Lung (tissue), 12 donors: Measurements from ENCODE around the gene ATP9A. TPM values are rescaled to one million over a fixed set of nuclear protein-coding genes. Genes with fewer than 3 reads are reported as not detected.

ENCODE experiments used
- ATAC-seq: fragments of 200-7000 bp; cut with Tn5 transposase; one replicate; pipeline ENCODE4 v1.9.1; 2020; ENCODE audit warnings: moderate number of reproducible peaks; ENCODE audit not compliant: insufficient read depth, low FRiP score
- DNase-seq, 3 donors: peaks; one replicate each; pipeline ENCODE4 v3.0.0-alpha.2; 2013 to 2017
- H3K27ac ChIP-seq, 2 donors: one replicate each; pipeline ENCODE4 v1.5.1; 2013; ENCODE audit warnings: mild to moderate bottlenecking in 2 of 2, moderate library complexity in 2 of 2, control low read depth in 1 of 2, inconsistent platforms in 1 of 2, low read depth in 1 of 2, low read length in 1 of 2
- H3K27me3 ChIP-seq, 3 donors: one replicate each; pipeline ENCODE4 v1.5.1; 2013; ENCODE audit warnings: low read length in 2 of 3; ENCODE audit not compliant: control insufficient read depth in 3 of 3, insufficient read depth in 3 of 3
- H3K36me3 ChIP-seq, 4 donors: one replicate each; pipeline ENCODE4 v1.5.1; 2013; ENCODE audit warnings: low read length in 4 of 4, mild to moderate bottlenecking in 1 of 4, moderate library complexity in 1 of 4; ENCODE audit not compliant: control insufficient read depth in 4 of 4, insufficient read depth in 4 of 4
- H3K4me1 ChIP-seq, 5 donors: one replicate each; pipeline ENCODE4 v1.5.1; 2013; ENCODE audit warnings: low read length in 5 of 5, mild to moderate bottlenecking in 2 of 5, moderate library complexity in 1 of 5; ENCODE audit not compliant: control insufficient read depth in 5 of 5, insufficient read depth in 5 of 5
- H3K4me3 ChIP-seq: one replicate; pipeline ENCODE4 v1.5.1; 2013; ENCODE audit warnings: mild to moderate bottlenecking, control low read depth, moderate library complexity
- H3K9ac ChIP-seq, 2 donors: one replicate each; pipeline ENCODE4 v1.5.1; 2013; ENCODE audit warnings: low read length in 2 of 2, control low read depth in 1 of 2; ENCODE audit not compliant: insufficient read depth in 1 of 2
- H3K9me3 ChIP-seq, 4 donors: one replicate each; pipeline ENCODE4 v1.5.1; 2013; ENCODE audit warnings: low read length in 3 of 4, mild to moderate bottlenecking in 1 of 4, moderate library complexity in 1 of 4; ENCODE audit not compliant: control insufficient read depth in 4 of 4, insufficient read depth in 3 of 4
- CTCF ChIP-seq: IDR thresholded peaks from 2 replicates; pipeline ENCODE4 v1.5.1; 2012; ENCODE audit warnings: mild to moderate bottlenecking; ENCODE audit errors: control extremely low read depth, extremely low read depth
- WGBS, 2 donors: extraction: QIAGEN DNeasy Blood & Tissue Kit; methylation state at CpG; one replicate each; pipeline ENCODE4 v1.1.7; 2013; 5-methylcytosine and 5-hydroxymethylcytosine counted together
- polyA plus RNA-seq, 2 donors: library from polyadenylated mRNA; stranded (reverse); fragments of 200-250 nt; gene quantifications; one replicate each; pipeline ENCODE4 v1.2.1, GENCODE V29; 2013
- total RNA-seq, 2 donors: library from RNA; depleted of rRNA in 1 of 2; stranded (reverse); fragments of >200 nt in 1 of 2; gene quantifications; one replicate each; pipeline ENCODE4 v1.2.1, GENCODE V29; 2014 to 2021
- donor health status: control.
- donor health status: control.
- donor health status: Bipolar disorder and iron deficiency.
- donor health status: healthy.
- donor health status: DM: yes; HTN: yes; CAD: no.

Gene ATP9A
- total and polyA plus RNA-seq, 4 donors, result 3.3 to 43.6 (median 14.9) TPM

- Histone ChIP-seq H3K36me3 (no peaks in the 10 kb centered on the region), H3K27ac (no peak overlapping the region), H3K4me1 (no peaks in the 10 kb centered on the region), H3K4me3 (no peak overlapping the region), H3K9ac (no peak overlapping the region), H3K27me3 (no peaks in the 10 kb centered on the region), H3K9me3 (no peaks in the 10 kb centered on the region)
- WGBS, 2 donors, result 94 to 95% methylated on average over 4 of the region's 4 CpGs
- DNase-seq (no peak), ATAC-seq (no peak)
- no peak for TF ChIP-seq CTCF
Measured at GRCh38 chr20:51772236-51772635, 4.0 kb upstream of the ATP9A start.

- H3K4me3 ChIP-seq, result no peak overlapping the region
- H3K27ac ChIP-seq, result no peak overlapping the region
- no peaks in the 10 kb centered on the region for H3K36me3 ChIP-seq
- H3K4me1 ChIP-seq, result no peaks in the 10 kb centered on the region
- H3K27me3 ChIP-seq, result no peaks in the 10 kb centered on the region
- H3K9me3 ChIP-seq, result no peaks in the 10 kb centered on the region
- peak in 1 of 3 donors; percentile 44 for DNase-seq
- H3K9ac ChIP-seq, result no peak overlapping the region
- 86 to 88% methylated on average over 9 of the region's 9 CpGs for WGBS, 2 donors
- TF ChIP-seq CTCF, result no peak
- ATAC-seq, result no peak
Measured at GRCh38 chr20:51769976-51770615, 1.9 kb upstream of the ATP9A start.

GRCh38 chr20:51768759-51769517 lies 748 bp upstream of the ATP9A start:
- Histone ChIP-seq H3K4me1 (no peaks in the 10 kb centered on the region), H3K9me3 (no peaks in the 10 kb centered on the region), H3K9ac (no peak overlapping the region), H3K27ac (no peak overlapping the region), H3K4me3 (peak overlapping the region; percentile 1), H3K27me3 (no peaks in the 10 kb centered on the region), H3K36me3 (no peaks in the 10 kb centered on the region)
- no peak for TF ChIP-seq CTCF
- 30 to 37% methylated on average over 15 to 16 of the region's 16 CpGs for WGBS, 2 donors
- no peak for ATAC-seq
- peak in 2 of 3 donors; percentile 17 to 25 for DNase-seq
